Stimulated activated CD4-positive, alpha-beta T cell treated with anti-CD3 and anti-CD28 coated beads, Interleukin-1b, Interleukin-23, amount 100 ng/mL, for 1 hour (primary cell): ENCODE data around the gene BAHCC1.

Experiments
- DNase-seq, 2 donors: peaks; one replicate each; pipeline ENCODE4 v3.0.0-alpha.2; 2020; ENCODE audit warnings: low read depth in 2 of 2

Gene BAHCC1

DNA sequence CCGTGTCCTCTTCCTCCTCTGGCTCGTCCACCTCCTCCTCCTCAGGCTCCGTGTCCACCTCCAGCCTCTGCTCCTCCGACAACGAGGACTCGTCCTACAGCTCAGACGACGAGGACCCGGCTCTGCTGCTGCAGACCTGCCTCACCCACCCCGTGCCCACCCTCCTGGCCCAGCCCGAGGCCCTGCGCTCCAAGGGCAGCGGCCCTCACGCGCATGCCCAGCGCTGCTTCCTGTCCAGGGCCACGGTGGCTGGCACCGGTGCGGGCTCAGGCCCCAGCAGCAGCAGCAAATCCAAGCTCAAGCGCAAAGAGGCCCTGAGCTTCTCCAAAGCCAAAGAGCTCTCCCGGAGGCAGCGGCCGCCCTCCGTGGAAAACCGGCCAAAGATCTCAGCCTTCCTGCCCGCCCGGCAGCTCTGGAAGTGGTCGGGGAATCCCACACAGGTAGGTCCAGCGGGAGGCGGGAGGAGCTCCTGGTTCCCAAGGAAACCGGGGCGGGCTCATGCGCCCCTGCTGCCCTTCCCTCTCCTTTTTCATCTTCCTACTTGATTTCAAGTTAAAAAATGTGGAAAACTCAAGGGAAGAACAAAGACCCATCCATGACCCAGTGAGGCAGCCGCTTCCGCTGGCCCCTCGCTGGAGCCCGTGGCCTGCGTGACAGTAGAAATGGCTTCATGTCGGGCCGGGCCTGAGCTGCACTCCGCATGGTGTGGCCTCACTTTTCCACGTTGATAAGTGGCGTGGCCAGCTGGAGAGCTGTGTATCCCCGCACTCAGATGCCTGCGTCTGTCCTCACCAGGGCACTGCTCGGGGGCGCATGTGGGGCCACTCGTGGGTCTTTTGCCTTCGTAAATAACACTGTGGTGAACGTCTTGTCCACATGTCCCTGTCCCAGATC is 66.6 kb downstream of the BAHCC1 start:
- DNase-seq = no peak

GRCh38 chr17:81462506-81463125 is 67.4 kb downstream of the BAHCC1 start:
- no peak for DNase-seq

- DNase-seq = no peak
Measured at GRCh38 chr17:81463506-81463905, 68.2 kb downstream of the BAHCC1 start.

GRCh38 chr17:81464586-81464985 is 69.3 kb downstream of the BAHCC1 start:
- no peak for DNase-seq

DNA sequence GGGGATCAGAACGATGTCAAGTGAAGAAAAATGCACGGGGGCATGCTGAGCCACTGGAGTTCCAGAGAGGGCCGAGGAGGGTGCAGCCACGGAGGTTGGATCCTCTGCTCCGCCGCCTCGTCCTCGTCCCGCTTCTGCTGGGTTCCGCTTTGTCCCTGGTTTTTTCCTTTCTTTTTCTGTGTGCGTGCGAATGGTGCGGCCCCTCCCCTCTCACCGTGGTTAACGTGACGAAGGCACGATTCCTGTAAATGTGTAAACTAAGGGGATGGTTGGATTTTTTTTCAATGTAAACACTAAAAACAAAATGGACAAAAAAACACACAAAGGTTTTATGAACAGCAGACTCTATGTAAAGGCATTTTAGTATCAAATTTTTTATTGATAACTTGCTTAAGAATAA is 70.7 kb downstream of the BAHCC1 start:
- no peak for DNase-seq

- no peak for DNase-seq
Measured at GRCh38 chr17:81466564-81467472, 71.6 kb downstream of the BAHCC1 start.

- DNase-seq = no peak
Measured at GRCh38 chr17:81468111-81468769, 73.0 kb downstream of the BAHCC1 start.

DNA sequence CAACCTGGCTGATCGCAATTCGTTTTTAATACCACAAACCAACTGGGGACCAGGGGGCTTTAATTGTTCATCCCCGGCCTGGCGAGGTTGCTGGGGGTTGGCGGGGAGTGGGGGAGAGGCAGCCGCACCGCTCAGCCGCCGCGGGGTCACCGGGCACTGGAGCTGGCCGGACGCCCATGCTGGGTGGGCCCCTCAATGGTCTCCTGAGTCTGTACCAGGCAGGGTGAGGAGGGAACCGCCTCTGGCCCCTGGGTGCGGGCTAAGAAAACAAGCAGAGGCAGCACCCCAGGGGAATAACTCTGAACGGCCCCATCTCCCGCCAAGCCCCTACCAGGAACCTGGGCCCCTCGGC is 73.5 kb downstream of the BAHCC1 start:
- no peak for DNase-seq

GRCh38 chr17:81469266-81469665 is 74.0 kb downstream of the BAHCC1 start:
- DNase-seq = no peak

DNA sequence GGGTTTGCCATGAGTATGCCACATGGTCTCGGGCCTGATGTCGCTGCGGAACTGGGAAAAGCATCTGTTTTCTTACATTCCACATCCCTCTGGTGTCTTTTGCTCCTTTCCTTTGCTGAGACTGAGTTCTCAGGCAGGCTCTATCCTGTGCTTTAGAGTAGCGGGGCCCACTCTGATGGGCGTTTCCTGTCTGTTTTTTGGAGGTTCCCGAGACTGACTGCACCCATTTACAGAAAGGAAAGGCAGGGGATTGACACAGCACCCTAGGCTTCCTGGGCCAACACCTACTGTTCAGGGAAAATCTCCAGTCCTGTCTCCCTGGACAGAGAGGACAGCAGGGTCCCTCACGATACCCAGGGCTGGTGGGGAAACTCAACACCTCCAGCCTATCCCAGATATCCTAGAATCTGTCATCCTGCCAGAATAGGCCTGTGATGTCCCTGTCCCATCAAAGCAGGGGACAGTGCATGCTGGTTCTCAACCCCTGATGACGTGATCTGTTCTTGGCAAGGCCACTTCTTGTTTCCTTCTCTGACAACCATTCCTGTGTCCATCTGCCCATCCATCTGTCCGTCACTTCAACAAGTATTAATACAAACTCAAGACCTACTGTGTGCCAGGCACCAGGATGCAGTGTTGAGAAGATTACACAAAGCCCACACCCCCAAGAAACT is 75.2 kb downstream of the BAHCC1 start:
- DNase-seq = no peak

GRCh38 chr17:81470944-81471817 is 75.9 kb downstream of the BAHCC1 start:
- DNase-seq = no peak

- DNase-seq = no peak
Measured at GRCh38 chr17:81471818-81472456, 76.7 kb downstream of the BAHCC1 start.

GRCh38 chr17:81473019-81473418 is 77.8 kb downstream of the BAHCC1 start:
- DNase-seq = no peak

- no peak for DNase-seq
Measured at GRCh38 chr17:81474958-81475357, 79.7 kb downstream of the BAHCC1 start.

- no peak for DNase-seq
Measured at GRCh38 chr17:81476097-81476496, 80.8 kb downstream of the BAHCC1 start.

DNA sequence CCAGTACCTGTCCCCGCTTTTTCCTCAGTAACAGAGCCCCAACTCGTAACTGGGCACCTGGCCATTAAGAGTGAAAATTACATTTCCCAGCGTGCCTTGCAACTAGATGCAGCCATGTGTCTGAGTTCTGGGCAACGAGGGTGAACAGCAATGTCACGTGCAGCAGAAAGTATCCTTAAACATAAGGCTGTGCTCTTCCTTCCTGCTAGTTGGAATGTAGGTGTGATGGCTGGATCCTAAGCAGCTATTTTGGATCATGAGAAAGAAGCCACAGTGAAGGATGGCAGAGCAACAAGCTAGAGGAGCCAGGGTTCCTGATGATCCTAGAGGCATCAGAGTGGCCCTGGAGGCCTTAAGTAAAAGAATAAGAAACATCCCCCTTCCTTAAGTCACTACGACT is 81.4 kb downstream of the BAHCC1 start:
- no peak for DNase-seq

DNA sequence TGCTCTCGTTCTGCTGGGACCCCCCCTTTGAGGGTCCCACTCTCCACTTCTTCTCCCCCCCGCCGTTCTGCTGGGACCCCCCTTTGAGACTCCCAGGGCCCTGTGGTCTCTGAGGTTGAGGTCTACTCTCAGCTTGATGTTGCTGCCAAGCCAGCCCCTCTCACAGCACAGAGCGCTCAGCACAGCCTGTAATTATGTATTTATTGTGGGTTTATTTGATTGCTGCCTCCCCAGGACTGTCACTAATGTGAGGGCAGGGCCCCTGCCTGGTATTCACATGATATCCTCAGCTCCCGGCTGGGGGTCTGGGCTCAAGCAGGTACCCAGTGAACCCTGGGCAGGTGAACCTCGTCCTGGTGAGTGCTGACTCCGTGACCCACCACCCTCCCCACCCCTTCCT is 81.9 kb downstream of the BAHCC1 start:
- DNase-seq = no peak

GRCh38 chr17:81478119-81478518 is 82.9 kb downstream of the BAHCC1 start:
- DNase-seq = no peak

- no peak for DNase-seq
Measured at GRCh38 chr17:81479175-81480071, 84.2 kb downstream of the BAHCC1 start.
